ENCODE data around the gene CLCNKB.
"Not testable (repeated sequence)": the region's sequence is repeated elsewhere in the genome, so short reads cannot be mapped to it uniquely, and the experiment has no call there.

Gene CLCNKB

DNA sequence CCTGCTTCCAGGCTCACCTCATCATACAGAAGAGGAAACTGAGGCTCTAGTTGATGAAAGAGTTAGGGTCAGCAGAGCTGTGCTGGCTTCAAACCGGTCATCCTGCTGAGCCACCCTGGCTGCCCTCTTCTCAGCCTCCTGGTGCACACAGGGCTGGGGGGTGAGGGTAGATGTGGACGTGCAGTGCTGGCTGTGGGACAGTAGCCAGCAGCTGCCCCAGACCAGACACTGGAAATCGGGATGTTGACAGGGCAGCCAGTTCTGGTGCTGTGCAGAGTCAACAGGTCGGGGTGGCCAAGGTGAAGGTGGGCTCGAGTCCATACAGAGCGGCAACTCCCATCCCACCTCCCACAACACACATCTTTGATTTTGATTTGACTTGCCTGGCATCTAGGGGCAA, 23.3 kb upstream of the CLCNKB start:
- Mint-ChIP-seq H3K27me3 (no peaks in the 10 kb centered on the region), H3K9me3 (ENCODE audit: low read depth) (no peaks in the 10 kb centered on the region), H3K4me1 (ENCODE audit: low read depth) (no peaks in the 10 kb centered on the region), H3K27ac (no peak overlapping the region), H3K4me3 (no peak overlapping the region), H3K36me3 (no peaks in the 10 kb centered on the region)

DNA sequence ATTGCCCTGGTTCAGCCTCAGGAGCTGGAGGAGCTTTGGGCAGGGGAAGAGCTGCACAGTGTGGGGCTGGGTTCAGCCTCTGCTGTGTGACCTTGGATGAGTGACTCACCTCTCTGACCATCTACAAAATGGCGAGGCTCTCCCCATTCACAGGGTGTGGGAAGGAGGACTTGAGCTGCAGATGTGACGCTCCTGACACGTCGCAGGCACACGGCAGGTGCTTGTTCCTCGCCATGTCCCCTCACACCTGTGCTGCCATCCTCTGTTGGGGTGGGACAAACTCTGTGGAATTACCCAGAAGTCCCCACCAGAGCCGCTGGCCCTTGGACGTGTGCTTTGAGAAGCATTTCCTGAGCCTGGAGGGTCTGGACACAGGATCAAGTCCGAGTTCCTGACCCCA, 22.7 kb upstream of the CLCNKB start:
- not testable (repeated sequence) for H3K4me1 Mint-ChIP-seq (ENCODE audit: low read depth); H3K9me3 Mint-ChIP-seq (ENCODE audit: low read depth); H3K27me3 Mint-ChIP-seq; H3K36me3 Mint-ChIP-seq; H3K27ac Mint-ChIP-seq; H3K4me3 Mint-ChIP-seq

DNA sequence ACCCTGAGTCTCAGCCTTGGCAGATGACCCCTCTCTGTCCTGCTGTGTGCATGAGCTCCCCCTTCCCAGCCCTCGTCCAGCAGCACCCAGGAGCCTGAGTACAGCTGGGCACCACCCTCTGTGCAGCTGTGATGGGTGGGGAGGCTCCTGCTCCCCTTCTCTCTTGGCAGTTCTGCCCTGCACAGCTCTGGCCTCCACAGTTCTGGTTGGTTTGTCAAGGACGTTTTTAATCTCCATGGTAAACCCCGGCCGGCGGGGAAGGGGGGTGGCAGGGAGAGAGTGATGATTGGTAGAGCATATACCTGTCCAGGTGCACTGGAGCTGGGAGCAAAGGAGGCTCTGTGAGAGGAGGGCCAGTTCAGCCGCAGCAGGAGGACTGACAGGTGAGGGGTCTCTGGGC, 21.9 kb upstream of the CLCNKB start, which contains the start of gene CLCNKA:
TSS of gene CLCNKA (plus strand) at position 356 of the 400 bp plus-strand sequence. CDS start 584 bp downstream, outside the sequence.
- no peaks in the 10 kb centered on the region for H3K9me3 Mint-ChIP-seq (ENCODE audit: low read depth)
- H3K27me3 Mint-ChIP-seq, result no peaks in the 10 kb centered on the region
- H3K4me1 Mint-ChIP-seq (ENCODE audit: low read depth), result no peaks in the 10 kb centered on the region
- no peak within 1 kb of the TSS for H3K4me3 Mint-ChIP-seq
- H3K27ac Mint-ChIP-seq, result no peak within 1 kb of the TSS
- no peaks in the 10 kb centered on the region for H3K36me3 Mint-ChIP-seq

DNA sequence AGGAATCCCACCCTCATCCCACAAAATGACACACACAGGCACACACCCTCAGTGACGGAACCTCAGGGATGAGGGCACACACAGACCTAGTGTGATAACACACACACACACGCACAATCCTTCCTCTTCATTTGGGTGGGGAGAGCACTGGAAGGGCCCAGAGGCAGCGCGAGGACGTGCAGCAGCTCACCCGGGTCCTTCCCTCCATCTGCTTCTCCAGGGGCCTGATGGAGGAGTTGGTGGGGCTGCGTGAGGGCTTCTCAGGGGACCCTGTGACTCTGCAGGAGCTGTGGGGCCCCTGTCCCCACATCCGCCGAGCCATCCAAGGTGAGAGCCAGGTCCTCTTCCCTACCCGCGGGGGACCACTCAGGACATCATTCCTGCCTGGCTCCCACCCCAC, 21.2 kb upstream of the CLCNKB start:
- Mint-ChIP-seq H3K4me1 (ENCODE audit: low read depth) (no peaks in the 10 kb centered on the region), H3K27ac (no peak overlapping the region), H3K27me3 (no peaks in the 10 kb centered on the region), H3K36me3 (no peaks in the 10 kb centered on the region), H3K4me3 (no peak overlapping the region), H3K9me3 (ENCODE audit: low read depth) (no peaks in the 10 kb centered on the region)

DNA sequence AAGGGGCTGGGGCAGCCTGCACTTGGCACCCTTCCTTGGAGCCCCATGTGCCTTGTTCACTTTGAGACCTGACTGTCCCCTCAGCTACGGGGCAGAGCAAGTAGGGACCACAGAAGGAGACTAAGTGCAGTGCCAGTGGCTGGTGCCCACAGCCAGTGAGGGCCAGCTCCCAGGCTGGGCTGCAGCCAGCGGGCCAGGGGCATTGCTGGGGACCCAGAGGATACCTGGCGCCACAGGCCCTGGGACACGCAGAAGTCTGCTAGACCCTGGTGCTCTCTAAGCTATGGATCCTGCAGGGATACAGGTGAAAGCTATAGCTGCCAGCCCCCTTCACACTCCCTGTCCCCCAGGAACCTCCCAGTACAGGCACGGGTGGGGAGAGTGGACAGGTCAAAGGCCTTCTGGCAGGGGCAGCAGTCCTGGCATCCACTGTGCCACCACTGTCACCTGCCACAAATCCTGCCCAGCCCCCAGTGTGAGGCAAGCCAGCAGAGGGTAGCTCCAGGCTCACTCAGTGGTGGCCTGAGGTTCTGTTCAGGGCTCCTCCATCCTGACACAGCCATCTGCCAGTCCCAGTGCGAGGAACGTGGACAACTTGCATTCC, 20.4 kb upstream of the CLCNKB start:
- Mint-ChIP-seq H3K36me3 (no peaks in the 10 kb centered on the region), H3K4me1 (ENCODE audit: low read depth) (peaks cover 2% of the 10 kb centered on the region), H3K9me3 (ENCODE audit: low read depth) (no peaks in the 10 kb centered on the region), H3K27me3 (peaks cover 2% of the 10 kb centered on the region), H3K4me3 (no peak overlapping the region), H3K27ac (no peak overlapping the region)

DNA sequence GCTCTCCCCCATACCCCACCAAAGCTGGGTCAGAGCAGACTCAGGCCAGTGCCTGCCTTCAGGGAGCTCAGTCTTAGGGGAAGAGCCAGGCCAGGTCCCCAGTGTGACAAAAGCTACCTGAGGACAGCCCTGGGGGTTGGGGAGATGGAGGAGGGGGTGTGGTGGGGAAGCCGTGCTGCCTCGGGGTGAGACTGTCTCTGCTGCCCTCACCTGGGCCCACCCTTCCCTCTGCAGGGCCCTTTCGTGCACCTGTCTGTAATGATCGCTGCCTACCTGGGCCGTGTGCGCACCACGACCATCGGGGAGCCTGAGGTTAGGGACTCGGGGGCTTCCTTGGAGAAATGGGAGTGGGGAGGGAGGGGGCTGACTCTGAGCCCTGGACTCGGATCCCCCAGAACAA, 17.3 kb upstream of the CLCNKB start:
- H3K36me3 Mint-ChIP-seq, H3K27me3 Mint-ChIP-seq: not testable (repeated sequence)

DNA sequence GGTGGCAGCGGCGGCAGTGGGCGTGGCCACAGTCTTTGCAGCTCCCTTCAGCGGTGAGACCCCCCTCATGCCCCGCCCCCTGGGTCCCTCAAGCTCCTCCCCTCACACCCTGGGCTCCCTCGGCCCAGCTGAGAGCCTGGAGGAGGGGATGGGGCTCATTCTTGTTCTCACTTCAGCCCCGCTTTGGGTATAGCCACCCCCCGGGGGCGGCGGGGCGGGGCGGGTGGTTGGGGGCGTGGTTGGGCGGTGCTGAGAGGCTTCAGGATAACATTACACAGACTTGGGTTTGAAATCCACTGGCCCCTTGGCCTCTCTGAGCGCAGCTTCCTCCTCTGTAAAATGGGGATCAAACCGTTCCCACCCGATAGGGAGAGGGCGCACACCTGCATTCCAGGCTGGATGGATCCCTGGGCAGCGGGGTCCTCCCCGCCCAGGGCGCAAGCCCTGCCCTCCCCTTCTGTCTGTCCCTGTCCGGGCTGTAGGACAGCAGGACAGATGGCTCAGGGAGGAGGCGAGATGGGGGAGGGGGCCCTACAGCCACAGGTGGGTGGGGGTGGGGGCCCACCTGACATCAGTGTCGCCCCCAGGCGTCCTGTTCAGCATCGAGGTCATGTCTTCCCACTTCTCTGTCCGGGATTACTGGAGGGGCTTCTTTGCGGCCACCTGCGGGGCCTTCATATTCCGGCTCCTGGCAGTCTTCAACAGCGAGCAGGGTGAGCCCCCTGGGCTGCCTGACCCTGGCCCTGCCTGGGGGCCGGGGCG, 16.7 kb upstream of the CLCNKB start:
- Mint-ChIP-seq H3K4me1 (ENCODE audit: low read depth) (peaks cover 2% of the 10 kb centered on the region), H3K36me3 (no peaks in the 10 kb centered on the region), H3K9me3 (ENCODE audit: low read depth) (no peaks in the 10 kb centered on the region), H3K27me3 (peaks cover 2% of the 10 kb centered on the region), H3K27ac (no peak overlapping the region), H3K4me3 (no peak overlapping the region)

More for the DNA sequence above, 17.3 kb upstream of the CLCNKB start:
- not testable (repeated sequence) for H3K4me1 Mint-ChIP-seq (ENCODE audit: low read depth); H3K4me3 Mint-ChIP-seq; H3K27ac Mint-ChIP-seq; H3K9me3 Mint-ChIP-seq (ENCODE audit: low read depth)

DNA sequence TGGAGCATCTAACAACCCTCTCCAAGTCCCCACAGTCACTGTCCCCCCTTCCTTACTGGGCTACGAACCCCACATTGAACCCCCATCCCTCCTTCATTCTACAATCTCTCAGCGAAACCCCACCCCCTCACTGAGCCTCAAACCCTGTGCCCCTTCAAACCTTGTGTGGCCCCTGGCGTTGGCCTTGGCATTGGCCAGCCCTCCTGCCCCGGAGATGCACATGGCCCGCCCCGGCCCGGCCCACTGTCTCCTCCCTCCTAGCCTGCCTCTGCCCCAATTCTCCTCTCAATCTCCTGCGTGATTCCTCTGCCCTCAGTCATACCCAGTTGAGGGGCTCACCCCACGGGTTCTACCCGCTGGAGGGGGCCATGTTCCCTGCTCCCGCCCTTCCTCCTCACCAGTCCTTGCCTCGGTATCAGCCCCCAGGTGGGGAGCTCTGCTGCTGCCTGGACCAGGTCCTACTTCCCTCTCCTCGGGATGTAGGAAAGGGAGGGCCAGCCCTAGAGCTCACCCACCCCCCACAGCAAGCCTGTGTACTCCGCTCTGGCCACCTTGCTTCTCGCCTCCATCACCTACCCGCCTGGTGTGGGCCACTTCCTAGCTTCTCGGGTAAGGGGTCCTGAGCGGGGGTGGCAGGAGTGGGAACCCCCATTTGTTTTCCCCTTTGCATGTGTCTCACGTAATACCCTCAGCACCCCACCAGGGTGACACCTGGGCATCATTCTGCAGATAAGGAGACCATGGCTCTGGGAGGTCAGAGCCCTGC, 15.2 kb upstream of the CLCNKB start:
- no peak overlapping the region for H3K4me3 Mint-ChIP-seq
- H3K36me3 Mint-ChIP-seq, result no peaks in the 10 kb centered on the region
- H3K4me1 Mint-ChIP-seq (ENCODE audit: low read depth), result peaks cover 2% of the 10 kb centered on the region
- no peak overlapping the region for H3K27ac Mint-ChIP-seq
- H3K27me3 Mint-ChIP-seq, result peaks cover 5% of the 10 kb centered on the region
- no peaks in the 10 kb centered on the region for H3K9me3 Mint-ChIP-seq (ENCODE audit: low read depth)

DNA sequence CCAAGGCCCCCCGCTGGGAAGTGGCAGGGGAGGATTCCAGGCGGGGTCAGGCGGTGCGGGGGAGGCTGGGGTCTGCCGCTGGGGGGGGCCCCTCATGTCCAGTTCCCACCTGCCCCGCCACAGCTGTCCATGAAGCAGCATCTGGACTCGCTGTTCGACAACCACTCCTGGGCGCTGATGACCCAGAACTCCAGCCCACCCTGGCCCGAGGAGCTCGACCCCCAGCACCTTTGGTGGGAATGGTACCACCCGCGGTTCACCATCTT, 14.6 kb upstream of the CLCNKB start:
- not testable (repeated sequence) for H3K36me3 Mint-ChIP-seq; H3K9me3 Mint-ChIP-seq (ENCODE audit: low read depth); H3K27me3 Mint-ChIP-seq; H3K4me3 Mint-ChIP-seq; H3K27ac Mint-ChIP-seq; H3K4me1 Mint-ChIP-seq (ENCODE audit: low read depth)

DNA sequence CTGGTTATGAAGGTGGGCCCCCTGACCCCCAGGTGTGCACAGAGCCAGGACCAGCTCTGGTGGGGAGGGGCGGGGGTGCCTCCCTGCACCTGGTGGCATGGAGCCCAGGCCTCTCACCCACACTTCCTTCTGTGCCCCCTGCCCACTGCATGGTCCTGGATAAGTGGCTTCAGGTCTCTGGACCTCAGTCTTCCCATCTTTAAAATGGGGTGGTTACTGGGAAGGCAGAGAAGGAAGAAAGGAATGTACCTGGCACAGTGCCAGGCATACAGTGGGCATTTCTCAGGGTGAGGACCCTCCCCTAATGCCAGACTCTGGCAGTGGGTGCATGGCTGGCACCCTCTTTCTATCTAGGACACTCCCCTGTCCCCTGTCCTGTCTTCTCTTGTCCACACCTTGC, 14.3 kb upstream of the CLCNKB start:
- Mint-ChIP-seq H3K27me3 (peaks cover 5% of the 10 kb centered on the region), H3K27ac (no peak overlapping the region), H3K4me1 (ENCODE audit: low read depth) (peaks cover 2% of the 10 kb centered on the region), H3K4me3 (no peak overlapping the region), H3K9me3 (ENCODE audit: low read depth) (no peaks in the 10 kb centered on the region), H3K36me3 (no peaks in the 10 kb centered on the region)

DNA sequence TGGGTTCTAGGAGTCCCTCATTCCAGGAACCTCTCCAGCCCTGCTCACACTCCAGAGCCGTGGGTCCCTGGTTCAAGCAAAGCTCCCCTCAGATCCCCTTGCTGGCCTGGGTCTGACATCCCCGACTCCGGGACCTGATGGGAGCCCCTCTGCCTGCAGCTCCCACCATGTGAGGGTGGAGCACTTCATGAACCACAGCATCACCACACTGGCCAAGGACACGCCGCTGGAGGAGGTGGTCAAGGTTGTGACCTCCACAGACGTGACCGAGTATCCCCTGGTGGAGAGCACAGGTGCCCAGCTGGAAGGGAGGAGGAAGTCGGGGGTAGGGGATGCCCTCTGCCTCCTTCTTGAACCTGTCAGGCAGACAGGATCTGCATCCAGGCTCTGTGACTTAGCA, 12.0 kb upstream of the CLCNKB start:
- H3K27me3 Mint-ChIP-seq, result peaks cover 5% of the 10 kb centered on the region
- H3K27ac Mint-ChIP-seq, result no peak overlapping the region
- H3K4me3 Mint-ChIP-seq, result no peak overlapping the region
- peaks cover 2% of the 10 kb centered on the region for H3K4me1 Mint-ChIP-seq (ENCODE audit: low read depth)
- no peaks in the 10 kb centered on the region for H3K9me3 Mint-ChIP-seq (ENCODE audit: low read depth)
- no peaks in the 10 kb centered on the region for H3K36me3 Mint-ChIP-seq

DNA sequence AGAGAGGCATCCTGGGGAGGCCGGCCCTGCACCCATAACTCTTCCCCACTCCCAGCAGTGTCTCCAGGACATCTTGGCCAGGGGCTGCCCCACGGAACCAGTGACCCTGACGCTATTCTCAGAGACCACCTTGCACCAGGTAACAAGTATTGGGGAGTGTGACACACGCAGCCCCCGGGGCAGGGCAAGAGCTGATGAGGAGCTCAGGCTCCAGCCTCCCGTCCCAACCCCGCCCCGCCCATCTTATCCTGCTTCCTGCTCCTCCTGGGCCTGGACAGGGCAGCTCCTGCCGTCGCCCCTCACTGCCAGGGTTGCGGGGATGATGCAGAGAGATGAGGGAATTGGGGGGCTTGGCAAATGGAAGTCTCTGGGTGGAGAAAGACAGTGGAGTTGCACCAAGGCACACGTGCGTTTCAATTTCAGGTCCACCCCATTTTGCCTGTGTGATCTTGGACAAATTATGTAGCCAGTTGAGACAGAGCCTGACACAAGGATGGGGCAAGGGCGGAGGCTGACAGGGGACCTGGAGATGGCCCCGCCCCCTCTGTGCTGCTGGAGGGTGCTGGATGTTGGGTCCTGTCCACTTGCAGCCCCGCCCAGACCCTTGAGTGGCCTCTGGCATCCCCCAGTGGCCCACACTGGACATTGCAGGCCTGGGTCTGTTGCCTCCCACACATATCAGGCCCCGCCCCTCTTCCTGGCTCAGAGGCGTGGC, 11.0 kb upstream of the CLCNKB start:
- no peaks in the 10 kb centered on the region for H3K9me3 Mint-ChIP-seq (ENCODE audit: low read depth)
- H3K27ac Mint-ChIP-seq, result no peak overlapping the region
- peaks cover 2% of the 10 kb centered on the region for H3K4me1 Mint-ChIP-seq (ENCODE audit: low read depth)
- no peak overlapping the region for H3K4me3 Mint-ChIP-seq
- peaks cover 5% of the 10 kb centered on the region for H3K27me3 Mint-ChIP-seq
- no peaks in the 10 kb centered on the region for H3K36me3 Mint-ChIP-seq

DNA sequence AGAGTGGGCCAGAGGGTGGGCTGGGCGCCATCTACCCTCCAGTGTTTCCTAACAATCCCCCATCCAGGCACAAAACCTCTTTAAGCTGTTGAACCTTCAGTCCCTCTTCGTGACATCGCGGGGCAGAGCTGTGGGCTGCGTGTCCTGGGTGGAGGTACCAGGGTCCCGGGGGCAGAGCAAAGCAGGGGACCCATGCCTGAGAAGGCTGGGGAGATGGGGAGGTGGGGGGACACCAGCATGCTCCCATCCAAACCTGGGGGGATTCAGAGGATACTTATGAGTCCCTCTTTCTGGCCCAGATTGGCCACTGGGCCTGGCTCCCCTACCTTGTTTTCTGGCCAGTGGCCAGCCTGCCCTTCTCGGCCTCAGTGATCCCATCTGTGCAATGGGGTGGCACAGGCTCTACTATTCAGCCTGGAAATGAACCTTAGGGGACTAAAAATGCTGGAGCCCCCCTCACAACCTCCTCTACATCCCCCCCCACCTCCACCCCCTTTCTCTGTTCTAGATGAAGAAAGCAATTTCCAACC, 10.4 kb upstream of the CLCNKB start:
- H3K27ac Mint-ChIP-seq; H3K27me3 Mint-ChIP-seq; H3K4me1 Mint-ChIP-seq (ENCODE audit: low read depth); H3K36me3 Mint-ChIP-seq; H3K9me3 Mint-ChIP-seq (ENCODE audit: low read depth); H3K4me3 Mint-ChIP-seq: not testable (repeated sequence)

DNA sequence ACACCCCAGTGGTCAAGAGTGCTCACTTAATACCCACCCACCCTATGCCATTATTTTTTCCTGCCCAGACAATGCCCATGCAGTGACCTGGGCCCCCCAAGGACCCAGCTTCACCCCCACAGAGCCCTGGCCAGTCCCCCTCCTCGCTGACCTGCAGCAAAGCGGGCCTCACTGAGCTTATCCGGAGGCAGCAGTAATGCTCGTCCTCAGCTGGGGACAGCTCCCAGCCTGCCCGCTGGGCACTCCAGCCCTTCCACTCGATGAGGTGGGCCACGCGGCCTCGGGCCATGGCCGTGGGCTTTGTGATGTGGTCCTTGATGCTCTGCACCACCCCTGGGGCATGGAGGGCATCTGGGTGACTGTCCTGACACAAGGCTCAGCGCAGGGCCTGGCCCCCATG, 7.1 kb upstream of the CLCNKB start:
- not testable (repeated sequence) for H3K4me1 Mint-ChIP-seq (ENCODE audit: low read depth); H3K36me3 Mint-ChIP-seq; H3K9me3 Mint-ChIP-seq (ENCODE audit: low read depth); H3K27ac Mint-ChIP-seq; H3K27me3 Mint-ChIP-seq; H3K4me3 Mint-ChIP-seq

DNA sequence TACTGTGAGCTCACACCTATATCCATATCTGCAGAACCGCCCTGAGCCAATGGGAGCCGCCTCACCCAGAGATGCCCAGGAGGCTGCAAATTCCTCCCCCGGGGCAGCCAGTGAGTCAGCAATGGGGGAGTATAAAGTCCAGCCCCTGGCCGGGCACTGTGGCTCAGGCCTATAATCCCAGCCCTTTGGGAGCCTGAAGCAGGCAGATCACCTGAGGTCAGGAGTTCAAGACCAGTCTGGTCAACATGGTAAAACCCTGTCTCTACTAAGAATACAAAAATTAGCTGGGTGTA, 5.0 kb upstream of the CLCNKB start:
- no peaks in the 10 kb centered on the region for H3K9me3 Mint-ChIP-seq (ENCODE audit: low read depth)
- H3K27me3 Mint-ChIP-seq, result no peaks in the 10 kb centered on the region
- no peaks in the 10 kb centered on the region for H3K36me3 Mint-ChIP-seq

More for the DNA sequence above, 5.0 kb upstream of the CLCNKB start:
- no peaks in the 10 kb centered on the region for H3K4me1 Mint-ChIP-seq (ENCODE audit: low read depth)
- no peak overlapping the region for H3K4me3 Mint-ChIP-seq
- no peak overlapping the region for H3K27ac Mint-ChIP-seq
